Endothelial cell of hepatic sinusoid (primary cell): ENCODE results near the gene MSH6.
"Not testable (repeated sequence)": the region's sequence is repeated elsewhere in the genome, so short reads cannot be mapped to it uniquely, and the experiment has no call there.

Source experiments
- in situ Hi-C: cut with HindIII; loops from 2 replicates; pipeline ENCODE4 v1.10.0; 2017; ENCODE audit warnings: low sequenced_read_pairs

MSH6 gene

DNA sequence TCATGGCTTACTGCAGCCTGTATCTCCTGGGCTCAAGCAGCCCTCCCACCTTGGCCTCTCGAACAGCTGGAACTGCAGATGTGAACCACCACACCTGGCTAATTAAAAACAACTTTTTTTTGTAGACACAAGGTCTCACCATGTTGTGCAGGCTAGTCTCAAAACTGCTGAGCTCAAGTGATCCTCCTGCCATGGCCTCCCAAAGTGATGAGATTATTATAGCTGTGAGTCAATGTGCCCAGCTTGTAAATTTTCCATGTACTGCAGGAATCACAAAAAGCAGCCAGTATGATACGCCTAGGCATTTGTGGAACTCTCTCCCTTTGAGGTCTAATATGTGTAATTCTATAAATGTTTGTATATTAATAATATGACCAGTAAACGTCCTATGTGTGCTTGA lies 59.9 kb downstream of the MSH6 start:
- in situ Hi-C loops = no loop called here

DNA sequence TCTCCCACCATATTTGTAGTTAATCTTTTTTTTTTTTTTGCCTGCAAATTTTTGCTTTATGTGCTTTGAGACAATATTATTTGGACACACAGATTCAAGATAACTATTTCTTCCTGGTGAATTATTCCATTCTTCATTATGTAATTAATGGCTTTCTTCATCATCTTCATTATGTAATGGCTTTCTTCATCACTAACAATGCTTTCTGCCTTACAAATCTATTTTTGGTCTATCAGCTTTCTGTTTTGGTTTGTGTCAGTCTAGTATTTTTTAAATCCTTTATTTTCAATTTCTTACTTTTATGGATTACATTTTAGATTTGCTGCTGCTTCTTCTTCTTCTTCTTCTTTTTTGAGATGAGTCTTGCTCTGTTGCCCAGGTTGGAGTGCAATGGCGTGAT lies 60.5 kb downstream of the MSH6 start:
- in situ Hi-C loops = no loop called here

DNA sequence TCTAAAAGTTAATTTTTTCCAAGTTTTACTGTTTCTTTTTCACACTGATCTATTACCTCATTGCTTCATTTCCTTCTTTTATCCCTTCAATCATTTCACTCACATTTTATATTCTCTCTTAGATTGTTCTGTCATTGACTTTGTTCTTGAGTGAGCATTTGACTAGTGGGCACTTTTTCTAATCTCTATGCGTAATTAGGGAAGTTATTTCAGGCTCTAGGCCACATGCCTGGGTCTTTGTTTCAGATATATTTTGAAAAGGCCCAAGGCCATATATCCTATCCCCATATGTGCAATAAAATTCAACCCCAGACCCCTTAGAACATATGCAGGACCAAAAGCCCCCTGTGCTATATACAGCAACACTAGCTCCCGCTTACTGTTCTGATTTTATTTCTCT lies 61.2 kb downstream of the MSH6 start:
- in situ Hi-C loops = no loop called here

DNA sequence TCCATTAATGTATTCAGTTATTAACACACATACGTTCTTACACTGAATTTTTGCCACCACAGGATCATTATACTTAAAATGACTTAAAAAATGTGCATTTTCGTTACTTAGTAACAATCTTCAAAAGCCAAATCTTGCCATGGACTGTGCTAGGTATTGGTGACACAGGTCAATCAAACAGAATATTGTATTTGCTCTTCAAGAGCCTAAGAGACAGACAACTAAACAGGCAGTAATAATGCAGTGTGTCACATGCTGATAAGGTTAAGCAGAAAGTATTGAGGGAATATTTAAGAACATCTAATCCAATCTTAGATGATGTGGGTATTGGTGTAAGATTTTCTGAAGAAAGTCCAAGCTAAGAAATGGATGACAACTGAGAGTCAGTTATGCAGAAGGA lies 66.4 kb downstream of the MSH6 start:
- in situ Hi-C loops = loop anchor here (5.0 kb wide), 1 partner anchor 38 kb away; no protein-coding TSS in a partner anchor

DNA sequence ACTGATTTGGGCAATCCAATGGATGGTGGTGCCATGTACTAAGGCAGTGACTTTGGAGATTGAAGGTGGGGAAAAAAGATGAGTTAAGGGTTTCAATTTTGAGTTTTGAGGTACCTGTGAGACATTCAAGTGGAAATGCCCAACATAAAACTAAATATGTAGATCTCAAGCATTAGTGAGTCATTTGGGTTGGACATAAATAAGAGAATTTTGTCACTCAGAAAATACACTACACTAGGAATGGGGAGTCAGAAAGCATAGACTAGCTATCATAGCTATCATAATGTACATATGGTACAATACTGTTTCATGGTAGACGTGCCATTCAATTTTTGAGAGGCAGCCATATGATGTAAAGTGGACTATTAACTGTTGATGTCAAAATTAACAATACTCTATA lies 67.3 kb downstream of the MSH6 start:
- in situ Hi-C loops = no loop called here

DNA sequence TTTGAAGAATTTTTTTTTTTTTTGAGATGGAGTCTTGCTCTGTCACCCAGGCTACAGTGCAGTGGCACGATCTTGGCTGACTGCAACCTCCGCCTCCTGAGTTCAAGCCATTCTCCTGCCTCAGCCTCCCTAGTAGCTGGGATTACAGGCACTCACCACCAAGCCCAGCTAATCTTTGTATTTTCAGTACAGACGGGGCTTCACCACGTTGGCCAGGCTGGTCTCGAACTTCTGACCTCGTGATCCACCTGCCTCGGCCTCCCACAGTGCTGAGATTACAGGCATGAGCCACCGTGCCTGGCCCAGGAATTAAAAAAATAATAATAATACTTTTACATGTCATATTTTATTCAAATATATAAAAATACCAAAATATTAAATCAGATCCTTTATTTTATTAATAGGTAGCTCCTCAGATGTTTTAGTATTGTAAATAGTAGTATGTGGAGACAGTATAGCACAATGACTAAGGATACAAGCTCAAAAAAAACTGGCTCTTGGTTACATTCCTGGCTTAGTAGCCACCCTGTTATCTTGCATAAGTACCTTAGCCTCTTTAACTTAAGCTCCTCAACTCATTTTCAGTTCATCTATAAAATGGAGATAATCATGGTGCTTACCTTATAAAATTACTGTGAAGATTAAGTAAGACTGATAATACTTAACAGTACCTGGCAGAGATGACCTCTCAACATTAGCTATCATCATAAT lies 70.3 kb downstream of the MSH6 start:
- in situ Hi-C loops = not testable (repeated sequence)
